Peyer's patch (tissue), 4 donors: ENCODE measurements around the gene IQSEC2.

ENCODE experiments used
- POLR2A ChIP-seq, 2 donors: fragments of 450-650 bp; IDR thresholded peaks; one replicate each; pipeline ENCODE4 v1.5.1; 2017; ENCODE audit warnings: antibody characterized with exemption in 2 of 2, mild to moderate bottlenecking in 2 of 2, moderate library complexity in 2 of 2
- TF ChIP-seq, protein P1 (sequence below), 6 experiments: fragments of 450-650 bp in 4 of 6; fragments of 200-600 bp in 2 of 6; sonication (generic) in 1 of 6; IDR thresholded peaks; one replicate each; pipeline ENCODE4 v1.5.1; 2017 to 2019; ENCODE audit warnings: antibody characterized with exemption in 6 of 6, mild to moderate bottlenecking in 3 of 6, moderate library complexity in 1 of 6

DNA sequence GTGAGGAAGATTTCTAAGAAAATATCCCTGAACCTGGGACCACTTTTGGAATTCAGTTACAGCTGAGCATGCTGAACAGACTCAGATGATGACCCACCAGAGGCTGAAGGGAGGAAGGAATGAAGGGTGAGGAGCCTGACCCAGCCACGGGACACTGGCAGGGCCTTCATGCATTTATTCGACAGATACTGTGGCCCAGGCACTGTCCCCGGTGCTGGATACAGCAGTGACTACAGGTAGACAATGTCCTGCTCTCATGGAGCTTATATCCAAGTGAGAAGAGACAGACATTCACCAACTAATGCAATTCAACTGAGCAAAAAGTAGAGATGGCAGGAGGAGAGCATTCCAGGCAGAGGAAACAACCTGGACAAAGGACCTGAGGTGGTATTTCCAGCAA, 2.2 kb upstream of the IQSEC2 start:
- no peak for TF ChIP-seq POLR2A (IDR thresholded peaks at IDR 0.05)
- TF ChIP-seq, protein P1, sequence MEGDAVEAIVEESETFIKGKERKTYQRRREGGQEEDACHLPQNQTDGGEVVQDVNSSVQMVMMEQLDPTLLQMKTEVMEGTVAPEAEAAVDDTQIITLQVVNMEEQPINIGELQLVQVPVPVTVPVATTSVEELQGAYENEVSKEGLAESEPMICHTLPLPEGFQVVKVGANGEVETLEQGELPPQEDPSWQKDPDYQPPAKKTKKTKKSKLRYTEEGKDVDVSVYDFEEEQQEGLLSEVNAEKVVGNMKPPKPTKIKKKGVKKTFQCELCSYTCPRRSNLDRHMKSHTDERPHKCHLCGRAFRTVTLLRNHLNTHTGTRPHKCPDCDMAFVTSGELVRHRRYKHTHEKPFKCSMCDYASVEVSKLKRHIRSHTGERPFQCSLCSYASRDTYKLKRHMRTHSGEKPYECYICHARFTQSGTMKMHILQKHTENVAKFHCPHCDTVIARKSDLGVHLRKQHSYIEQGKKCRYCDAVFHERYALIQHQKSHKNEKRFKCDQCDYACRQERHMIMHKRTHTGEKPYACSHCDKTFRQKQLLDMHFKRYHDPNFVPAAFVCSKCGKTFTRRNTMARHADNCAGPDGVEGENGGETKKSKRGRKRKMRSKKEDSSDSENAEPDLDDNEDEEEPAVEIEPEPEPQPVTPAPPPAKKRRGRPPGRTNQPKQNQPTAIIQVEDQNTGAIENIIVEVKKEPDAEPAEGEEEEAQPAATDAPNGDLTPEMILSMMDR (IDR thresholded peaks at IDR 0.05) = no peak
